WTC11 (cell line): ENCODE measurements around the gene ENGASE.

Experiments
- NR2C2 ChIP-seq: sonication (generic); formaldehyde crosslinking; IDR thresholded peaks from 2 replicates; pipeline ENCODE4 v1.8.0; 2022; ENCODE audit warnings: mild to moderate bottlenecking, missing genetic modification reagents
- TCF7 ChIP-seq: sonication (generic); formaldehyde crosslinking; IDR thresholded peaks from 2 replicates; pipeline ENCODE4 v1.8.0; 2022; ENCODE audit warnings: mild to moderate bottlenecking, low read depth, missing genetic modification reagents, moderate library complexity
- TEAD4 ChIP-seq: sonication (generic); formaldehyde crosslinking; IDR thresholded peaks from 2 replicates; pipeline ENCODE4 v1.8.0; 2022; ENCODE audit warnings: mild to moderate bottlenecking, missing genetic modification reagents
- ZNF232 ChIP-seq: sonication (generic); formaldehyde crosslinking; IDR thresholded peaks from 2 replicates; pipeline ENCODE4 v1.8.0; 2022; ENCODE audit warnings: mild to moderate bottlenecking, missing genetic modification reagents
- TF ChIP-seq, protein P1 (sequence below): fragments of 200-600 bp; IDR thresholded peaks from 2 replicates; pipeline ENCODE4 v1.8.0; 2022; ENCODE audit warnings: antibody characterized with exemption
- TF ChIP-seq, protein P2 (sequence below): sonication (generic); formaldehyde crosslinking; IDR thresholded peaks from 2 replicates; pipeline ENCODE4 v1.8.1; 2023; ENCODE audit warnings: mild to moderate bottlenecking, moderate library complexity, missing genetic modification reagents
- TF ChIP-seq, protein P3 (sequence below): sonication (generic); formaldehyde crosslinking; IDR thresholded peaks from 2 replicates; pipeline ENCODE4 v1.8.0; 2022; ENCODE audit warnings: mild to moderate bottlenecking, missing genetic modification reagents
- TF ChIP-seq, protein P4 (sequence below): sonication (generic); formaldehyde crosslinking; IDR thresholded peaks from 2 replicates; pipeline ENCODE4 v1.8.1; 2022; ENCODE audit warnings: low read depth, missing genetic modification reagents, borderline replicate concordance
- TF ChIP-seq, protein P5 (sequence below): sonication (generic); formaldehyde crosslinking; IDR thresholded peaks from 2 replicates; pipeline ENCODE4 v1.8.1; 2023; ENCODE audit warnings: mild to moderate bottlenecking, missing genetic modification reagents
- TF ChIP-seq, protein P6 (sequence below): sonication (generic); formaldehyde crosslinking; IDR thresholded peaks from 2 replicates; pipeline ENCODE4 v1.8.0; 2022; ENCODE audit warnings: mild to moderate bottlenecking, missing genetic modification reagents

DNA sequence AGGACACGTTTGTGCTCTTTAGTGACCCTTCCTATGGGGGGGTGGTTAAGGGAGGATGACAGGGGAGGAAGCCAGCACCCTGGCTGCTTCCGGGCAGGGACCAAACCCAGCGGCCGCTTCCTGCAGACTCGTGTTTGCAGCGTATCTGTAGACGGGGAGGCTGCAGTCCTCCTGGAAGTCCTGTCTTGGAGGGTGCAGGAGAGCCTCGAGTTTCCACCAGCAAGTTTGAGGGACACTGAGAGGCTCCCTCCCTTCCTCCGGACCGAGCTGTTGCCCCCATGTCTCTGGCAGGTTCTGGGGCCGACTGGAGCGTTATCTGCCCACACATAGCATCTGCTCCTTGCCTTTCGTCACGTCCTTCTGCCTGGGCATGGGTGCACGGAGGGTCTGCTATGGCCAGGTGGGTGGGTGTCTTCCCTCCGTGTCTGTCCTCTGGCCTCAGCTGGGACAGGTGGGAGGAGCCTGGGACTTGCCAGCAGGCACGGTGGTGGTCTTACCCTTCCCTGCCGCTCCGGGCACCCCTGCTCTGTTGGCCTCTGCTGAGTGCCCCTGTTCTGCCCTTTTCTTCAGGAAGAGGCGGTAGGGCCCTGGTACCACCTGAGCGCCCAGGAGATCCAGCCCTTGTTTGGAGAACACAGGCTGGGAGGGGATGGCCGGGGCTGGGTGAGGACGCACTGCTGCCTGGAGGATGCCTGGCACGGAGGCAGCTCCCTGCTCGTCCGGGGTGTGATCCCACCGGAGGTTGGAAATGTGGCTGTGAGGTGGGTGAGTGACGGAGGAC is 8.8 kb downstream of the ENGASE start:
- TF ChIP-seq, protein P1, sequence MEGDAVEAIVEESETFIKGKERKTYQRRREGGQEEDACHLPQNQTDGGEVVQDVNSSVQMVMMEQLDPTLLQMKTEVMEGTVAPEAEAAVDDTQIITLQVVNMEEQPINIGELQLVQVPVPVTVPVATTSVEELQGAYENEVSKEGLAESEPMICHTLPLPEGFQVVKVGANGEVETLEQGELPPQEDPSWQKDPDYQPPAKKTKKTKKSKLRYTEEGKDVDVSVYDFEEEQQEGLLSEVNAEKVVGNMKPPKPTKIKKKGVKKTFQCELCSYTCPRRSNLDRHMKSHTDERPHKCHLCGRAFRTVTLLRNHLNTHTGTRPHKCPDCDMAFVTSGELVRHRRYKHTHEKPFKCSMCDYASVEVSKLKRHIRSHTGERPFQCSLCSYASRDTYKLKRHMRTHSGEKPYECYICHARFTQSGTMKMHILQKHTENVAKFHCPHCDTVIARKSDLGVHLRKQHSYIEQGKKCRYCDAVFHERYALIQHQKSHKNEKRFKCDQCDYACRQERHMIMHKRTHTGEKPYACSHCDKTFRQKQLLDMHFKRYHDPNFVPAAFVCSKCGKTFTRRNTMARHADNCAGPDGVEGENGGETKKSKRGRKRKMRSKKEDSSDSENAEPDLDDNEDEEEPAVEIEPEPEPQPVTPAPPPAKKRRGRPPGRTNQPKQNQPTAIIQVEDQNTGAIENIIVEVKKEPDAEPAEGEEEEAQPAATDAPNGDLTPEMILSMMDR: no peak
- TF ChIP-seq, protein P2, sequence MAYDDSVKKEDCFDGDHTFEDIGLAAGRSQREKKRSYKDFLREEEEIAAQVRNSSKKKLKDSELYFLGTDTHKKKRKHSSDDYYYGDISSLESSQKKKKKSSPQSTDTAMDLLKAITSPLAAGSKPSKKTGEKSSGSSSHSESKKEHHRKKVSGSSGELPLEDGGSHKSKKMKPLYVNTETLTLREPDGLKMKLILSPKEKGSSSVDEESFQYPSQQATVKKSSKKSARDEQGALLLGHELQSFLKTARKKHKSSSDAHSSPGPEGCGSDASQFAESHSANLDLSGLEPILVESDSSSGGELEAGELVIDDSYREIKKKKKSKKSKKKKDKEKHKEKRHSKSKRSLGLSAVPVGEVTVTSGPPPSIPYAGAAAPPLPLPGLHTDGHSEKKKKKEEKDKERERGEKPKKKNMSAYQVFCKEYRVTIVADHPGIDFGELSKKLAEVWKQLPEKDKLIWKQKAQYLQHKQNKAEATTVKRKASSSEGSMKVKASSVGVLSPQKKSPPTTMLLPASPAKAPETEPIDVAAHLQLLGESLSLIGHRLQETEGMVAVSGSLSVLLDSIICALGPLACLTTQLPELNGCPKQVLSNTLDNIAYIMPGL (CRISPR knock-in tag): no peak
- TF ChIP-seq, protein P3, sequence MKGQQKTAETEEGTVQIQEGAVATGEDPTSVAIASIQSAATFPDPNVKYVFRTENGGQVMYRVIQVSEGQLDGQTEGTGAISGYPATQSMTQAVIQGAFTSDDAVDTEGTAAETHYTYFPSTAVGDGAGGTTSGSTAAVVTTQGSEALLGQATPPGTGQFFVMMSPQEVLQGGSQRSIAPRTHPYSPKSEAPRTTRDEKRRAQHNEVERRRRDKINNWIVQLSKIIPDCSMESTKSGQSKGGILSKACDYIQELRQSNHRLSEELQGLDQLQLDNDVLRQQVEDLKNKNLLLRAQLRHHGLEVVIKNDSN (CRISPR knock-in tag): no peak
- TF ChIP-seq, protein P4, sequence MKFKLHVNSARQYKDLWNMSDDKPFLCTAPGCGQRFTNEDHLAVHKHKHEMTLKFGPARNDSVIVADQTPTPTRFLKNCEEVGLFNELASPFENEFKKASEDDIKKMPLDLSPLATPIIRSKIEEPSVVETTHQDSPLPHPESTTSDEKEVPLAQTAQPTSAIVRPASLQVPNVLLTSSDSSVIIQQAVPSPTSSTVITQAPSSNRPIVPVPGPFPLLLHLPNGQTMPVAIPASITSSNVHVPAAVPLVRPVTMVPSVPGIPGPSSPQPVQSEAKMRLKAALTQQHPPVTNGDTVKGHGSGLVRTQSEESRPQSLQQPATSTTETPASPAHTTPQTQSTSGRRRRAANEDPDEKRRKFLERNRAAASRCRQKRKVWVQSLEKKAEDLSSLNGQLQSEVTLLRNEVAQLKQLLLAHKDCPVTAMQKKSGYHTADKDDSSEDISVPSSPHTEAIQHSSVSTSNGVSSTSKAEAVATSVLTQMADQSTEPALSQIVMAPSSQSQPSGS (CRISPR knock-in tag): no peak
- TF ChIP-seq TCF7 (no peak), ZNF232 (CRISPR knock-in tag) (no peak), NR2C2 (CRISPR knock-in tag) (no peak), TEAD4 (CRISPR knock-in tag) (no peak)
- TF ChIP-seq, protein P5, sequence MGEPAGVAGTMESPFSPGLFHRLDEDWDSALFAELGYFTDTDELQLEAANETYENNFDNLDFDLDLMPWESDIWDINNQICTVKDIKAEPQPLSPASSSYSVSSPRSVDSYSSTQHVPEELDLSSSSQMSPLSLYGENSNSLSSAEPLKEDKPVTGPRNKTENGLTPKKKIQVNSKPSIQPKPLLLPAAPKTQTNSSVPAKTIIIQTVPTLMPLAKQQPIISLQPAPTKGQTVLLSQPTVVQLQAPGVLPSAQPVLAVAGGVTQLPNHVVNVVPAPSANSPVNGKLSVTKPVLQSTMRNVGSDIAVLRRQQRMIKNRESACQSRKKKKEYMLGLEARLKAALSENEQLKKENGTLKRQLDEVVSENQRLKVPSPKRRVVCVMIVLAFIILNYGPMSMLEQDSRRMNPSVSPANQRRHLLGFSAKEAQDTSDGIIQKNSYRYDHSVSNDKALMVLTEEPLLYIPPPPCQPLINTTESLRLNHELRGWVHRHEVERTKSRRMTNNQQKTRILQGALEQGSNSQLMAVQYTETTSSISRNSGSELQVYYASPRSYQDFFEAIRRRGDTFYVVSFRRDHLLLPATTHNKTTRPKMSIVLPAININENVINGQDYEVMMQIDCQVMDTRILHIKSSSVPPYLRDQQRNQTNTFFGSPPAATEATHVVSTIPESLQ (CRISPR knock-in tag): no peak
- TF ChIP-seq, protein P6, sequence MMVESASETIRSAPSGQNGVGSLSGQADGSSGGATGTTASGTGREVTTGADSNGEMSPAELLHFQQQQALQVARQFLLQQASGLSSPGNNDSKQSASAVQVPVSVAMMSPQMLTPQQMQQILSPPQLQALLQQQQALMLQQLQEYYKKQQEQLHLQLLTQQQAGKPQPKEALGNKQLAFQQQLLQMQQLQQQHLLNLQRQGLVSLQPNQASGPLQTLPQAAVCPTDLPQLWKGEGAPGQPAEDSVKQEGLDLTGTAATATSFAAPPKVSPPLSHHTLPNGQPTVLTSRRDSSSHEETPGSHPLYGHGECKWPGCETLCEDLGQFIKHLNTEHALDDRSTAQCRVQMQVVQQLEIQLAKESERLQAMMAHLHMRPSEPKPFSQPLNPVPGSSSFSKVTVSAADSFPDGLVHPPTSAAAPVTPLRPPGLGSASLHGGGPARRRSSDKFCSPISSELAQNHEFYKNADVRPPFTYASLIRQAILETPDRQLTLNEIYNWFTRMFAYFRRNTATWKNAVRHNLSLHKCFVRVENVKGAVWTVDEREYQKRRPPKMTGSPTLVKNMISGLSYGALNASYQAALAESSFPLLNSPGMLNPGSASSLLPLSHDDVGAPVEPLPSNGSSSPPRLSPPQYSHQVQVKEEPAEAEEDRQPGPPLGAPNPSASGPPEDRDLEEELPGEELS (CRISPR knock-in tag): no peak
